ENCODE data around the gene TMEM131L. TPM values are rescaled to one million over a fixed set of nuclear protein-coding genes. Genes with fewer than 3 reads are reported as not detected.
A peak's percentile ranks its signal among the peaks of the same experiment; 100 is the strongest.
"Not testable (repeated sequence)": the region's sequence is repeated elsewhere in the genome, so short reads cannot be mapped to it uniquely, and the experiment has no call there.

TMEM131L gene
- polyA plus RNA-seq (2013, experiment 1 of 2), result 3.8 TPM
- polyA plus RNA-seq (2013, experiment 2 of 2), result 3.5 TPM

DNA sequence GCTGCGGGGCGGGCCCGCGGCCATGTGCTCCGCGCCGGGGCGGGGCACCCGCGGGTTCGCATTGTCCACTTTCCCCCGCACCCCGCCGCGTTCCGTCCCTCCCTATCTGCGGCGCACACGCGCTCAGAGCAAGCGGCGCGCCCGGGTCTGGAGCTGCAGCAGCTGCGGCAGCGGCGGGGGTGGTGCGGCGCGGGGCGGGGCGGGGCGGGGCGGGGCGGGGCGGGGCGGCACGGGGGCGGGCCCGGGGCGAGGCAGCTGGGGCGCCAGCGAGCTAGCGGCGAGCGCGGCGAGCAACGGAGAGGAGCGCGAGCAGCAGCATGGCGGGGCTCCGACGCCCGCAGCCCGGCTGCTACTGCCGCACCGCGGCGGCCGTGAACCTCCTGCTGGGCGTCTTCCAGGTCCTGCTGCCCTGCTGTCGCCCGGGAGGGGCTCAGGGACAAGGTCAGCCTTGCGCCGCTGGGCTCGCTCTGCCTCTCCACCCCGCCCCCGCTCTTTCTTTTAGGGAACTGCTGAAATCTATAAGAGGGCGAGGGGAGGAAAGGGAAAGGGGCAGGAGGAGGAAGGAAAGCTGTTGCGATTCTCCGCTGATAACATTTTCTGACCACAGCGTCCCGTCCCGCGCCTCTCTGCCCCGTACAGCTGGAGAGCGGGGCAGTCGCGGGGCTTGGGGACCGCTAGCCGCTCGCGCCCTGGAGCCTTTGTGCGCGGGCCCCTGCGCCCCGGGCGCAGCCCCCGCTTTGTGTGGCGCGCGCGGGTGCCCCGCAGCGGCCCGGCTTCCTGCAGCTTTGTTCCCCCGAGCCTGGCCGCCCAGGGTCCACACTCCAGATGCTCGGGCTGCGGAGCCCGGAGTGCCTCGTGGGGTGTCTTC, at the start of gene TMEM131L:
Gene TMEM131L, plus strand, starts transcription at position 280 of the 868 bp plus-strand sequence. Its CDS starts 38 bp downstream, at position 318.
- Histone ChIP-seq H3K4ac (ENCODE audit: low read depth in 1 of 2, low read length in 2 of 2) (peak within 1 kb of the TSS in 1 of 2 experiments; percentile 42), H3K27ac (ENCODE audit: low read length, poor library complexity, severe bottlenecking) (no peak within 1 kb of the TSS), H2BK120ac (ENCODE audit: low read depth, low read length) (peak within 1 kb of the TSS; percentile 34), H3K4me1 (ENCODE audit: control insufficient read depth, insufficient read depth, low read depth, low read length) (peaks cover 16% of the 10 kb centered on the region), H3K9me3 (ENCODE audit: control insufficient read depth, low read length) (no peaks in the 10 kb centered on the region), H4K91ac (ENCODE audit: low read length) (peak within 1 kb of the TSS; percentile 50), H3K4me2 (ENCODE audit: low read length, poor library complexity, severe bottlenecking) (peak within 1 kb of the TSS; percentile 81), H3K23ac (ENCODE audit: low read length in 2 of 2) (peak within 1 kb of the TSS in 1 of 2 experiments; percentile 80), H3K18ac (ENCODE audit: low read depth in 1 of 2, low read length in 2 of 2) (peak within 1 kb of the TSS; percentile 43 to 92), H3K9ac (ENCODE audit: low read length) (peak within 1 kb of the TSS; percentile 86), H2BK12ac (ENCODE audit: low read length in 2 of 2) (no peak within 1 kb of the TSS), H3K27me3 (ENCODE audit: control insufficient read depth in 1 of 2, insufficient read depth in 1 of 2, low read length in 2 of 2) (no peaks in the 10 kb centered on the region), H2BK15ac (ENCODE audit: low read depth, poor library complexity, severe bottlenecking) (peak within 1 kb of the TSS; percentile 83), H3K4me3 (ENCODE audit: insufficient read depth in 1 of 2, low read depth in 1 of 2, low read length in 2 of 2) (peak within 1 kb of the TSS; percentile 89 to 96), H3K14ac (ENCODE audit: low read length in 2 of 2) (peak within 1 kb of the TSS in 1 of 2 experiments; percentile 86), H2BK5ac (ENCODE audit: low read depth, low read length, poor library complexity, severe bottlenecking) (no peak within 1 kb of the TSS), H2AK5ac (ENCODE audit: low read length, severe bottlenecking) (no peak within 1 kb of the TSS), H3K36me3 (ENCODE audit: control insufficient read depth in 1 of 2, insufficient read depth in 2 of 2, low read depth in 1 of 2, low read length in 2 of 2) (no peaks in the 10 kb centered on the region), H4K8ac (ENCODE audit: low read length) (peak within 1 kb of the TSS; percentile 69), H3K79me1 (replicated peaks; ENCODE audit: low read length, poor library complexity, severe bottlenecking) (peaks cover 18% of the 10 kb centered on the region), H2AFZ (ENCODE audit: low read depth, low read length) (peak within 1 kb of the TSS; percentile 72)
- 2% methylated on average over 33 of the region's 103 CpGs for WGBS
- DNase-seq, result peak; percentile 71

DNA sequence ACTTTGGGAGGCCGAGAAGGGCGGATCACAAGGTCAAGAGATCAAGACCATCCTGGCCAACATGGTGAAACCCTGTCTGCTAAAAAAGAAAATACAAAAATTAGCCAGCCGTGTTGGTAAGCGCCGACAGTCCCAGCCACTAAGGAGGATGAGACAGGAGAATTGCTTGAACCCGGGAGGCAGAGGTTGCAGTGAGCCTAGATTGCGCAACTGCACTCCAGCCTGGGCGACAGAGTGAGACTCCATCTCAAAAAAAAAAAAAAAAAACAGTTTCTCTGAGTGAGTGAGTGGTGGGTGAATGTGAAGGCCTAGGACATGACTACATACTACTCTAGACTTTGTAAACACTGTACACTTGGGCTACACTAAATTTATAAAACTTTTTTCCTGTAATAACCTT, 49.7 kb upstream of the TMEM131L start:
- not testable (repeated sequence) for H3K18ac ChIP-seq (ENCODE audit: low read depth in 1 of 2, low read length in 2 of 2); H2BK120ac ChIP-seq (ENCODE audit: low read depth, low read length); H3K79me1 ChIP-seq (replicated peaks; ENCODE audit: low read length, poor library complexity, severe bottlenecking); H3K4ac ChIP-seq (ENCODE audit: low read depth in 1 of 2, low read length in 2 of 2); H3K4me2 ChIP-seq (ENCODE audit: low read length, poor library complexity, severe bottlenecking); H3K27ac ChIP-seq (ENCODE audit: low read length, poor library complexity, severe bottlenecking); H4K91ac ChIP-seq (ENCODE audit: low read length); H2BK15ac ChIP-seq (ENCODE audit: low read depth, poor library complexity, severe bottlenecking); H3K4me1 ChIP-seq (ENCODE audit: control insufficient read depth, insufficient read depth, low read depth, low read length); H2BK12ac ChIP-seq (ENCODE audit: low read length in 2 of 2); H3K36me3 ChIP-seq (ENCODE audit: control insufficient read depth in 1 of 2, insufficient read depth in 2 of 2, low read depth in 1 of 2, low read length in 2 of 2); H3K9ac ChIP-seq (ENCODE audit: low read length); H2BK5ac ChIP-seq (ENCODE audit: low read depth, low read length, poor library complexity, severe bottlenecking); H2AFZ ChIP-seq (ENCODE audit: low read depth, low read length); H3K23ac ChIP-seq (ENCODE audit: low read length in 2 of 2); H2AK5ac ChIP-seq (ENCODE audit: low read length, severe bottlenecking); DNase-seq; H4K8ac ChIP-seq (ENCODE audit: low read length); H3K4me3 ChIP-seq (ENCODE audit: insufficient read depth in 1 of 2, low read depth in 1 of 2, low read length in 2 of 2); H3K9me3 ChIP-seq (ENCODE audit: control insufficient read depth, low read length); H3K14ac ChIP-seq (ENCODE audit: low read length in 2 of 2); H3K27me3 ChIP-seq (ENCODE audit: control insufficient read depth in 1 of 2, insufficient read depth in 1 of 2, low read length in 2 of 2)
- WGBS, result 96% methylated on average over 7 of the region's 8 CpGs

- Histone ChIP-seq H2BK15ac (ENCODE audit: low read depth, poor library complexity, severe bottlenecking) (no peak overlapping the region), H2BK5ac (ENCODE audit: low read depth, low read length, poor library complexity, severe bottlenecking) (no peak overlapping the region), H4K91ac (ENCODE audit: low read length) (no peak overlapping the region), H3K14ac (ENCODE audit: low read length in 2 of 2) (no peak overlapping the region), H3K4me2 (ENCODE audit: low read length, poor library complexity, severe bottlenecking) (no peak overlapping the region), H2BK12ac (ENCODE audit: low read length in 2 of 2) (no peak overlapping the region), H3K9ac (ENCODE audit: low read length) (no peak overlapping the region), H3K36me3 (ENCODE audit: control insufficient read depth in 1 of 2, insufficient read depth in 2 of 2, low read depth in 1 of 2, low read length in 2 of 2) (no peaks in the 10 kb centered on the region), H3K23ac (ENCODE audit: low read length in 2 of 2) (no peak overlapping the region), H3K4me3 (ENCODE audit: insufficient read depth in 1 of 2, low read depth in 1 of 2, low read length in 2 of 2) (no peak overlapping the region), H3K27ac (ENCODE audit: low read length, poor library complexity, severe bottlenecking) (no peak overlapping the region), H3K4ac (ENCODE audit: low read depth in 1 of 2, low read length in 2 of 2) (no peak overlapping the region), H3K18ac (ENCODE audit: low read depth in 1 of 2, low read length in 2 of 2) (no peak overlapping the region), H2BK120ac (ENCODE audit: low read depth, low read length) (no peak overlapping the region), H4K8ac (ENCODE audit: low read length) (no peak overlapping the region), H3K79me1 (replicated peaks; ENCODE audit: low read length, poor library complexity, severe bottlenecking) (no peaks in the 10 kb centered on the region), H3K9me3 (ENCODE audit: control insufficient read depth, low read length) (no peaks in the 10 kb centered on the region), H3K4me1 (ENCODE audit: control insufficient read depth, insufficient read depth, low read depth, low read length) (no peaks in the 10 kb centered on the region), H2AFZ (ENCODE audit: low read depth, low read length) (no peak overlapping the region), H2AK5ac (ENCODE audit: low read length, severe bottlenecking) (no peak overlapping the region), H3K27me3 (ENCODE audit: control insufficient read depth in 1 of 2, insufficient read depth in 1 of 2, low read length in 2 of 2) (no peaks in the 10 kb centered on the region)
- peak; percentile 79 for DNase-seq
- 84% methylated on average over 5 of the region's 7 CpGs for WGBS
Observed at GRCh38 chr4:153418121-153418520, 48.0 kb upstream of the TMEM131L start.

DNA sequence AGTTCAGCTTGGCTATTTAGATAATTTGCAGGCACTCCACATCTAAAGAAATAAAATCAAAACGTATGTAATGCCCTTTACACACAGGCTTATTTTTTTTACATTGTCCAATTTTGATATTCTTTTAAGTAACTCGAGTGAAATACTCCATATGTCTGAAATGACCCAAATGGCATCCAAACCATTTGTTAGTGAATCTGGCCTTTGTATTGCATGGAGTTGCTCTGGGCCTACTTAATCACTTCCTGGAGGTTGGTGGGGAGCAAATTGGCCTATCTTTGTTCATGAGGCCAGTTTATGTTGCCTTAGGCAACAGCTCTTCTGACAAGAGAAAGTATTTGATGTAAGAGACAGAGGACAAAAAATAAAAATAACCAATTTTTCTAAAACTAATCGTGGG, 47.6 kb upstream of the TMEM131L start:
- no peak overlapping the region for H2BK15ac ChIP-seq (ENCODE audit: low read depth, poor library complexity, severe bottlenecking)
- no peak overlapping the region for H4K91ac ChIP-seq (ENCODE audit: low read length)
- no peak overlapping the region for H3K14ac ChIP-seq (ENCODE audit: low read length in 2 of 2)
- H2BK5ac ChIP-seq (ENCODE audit: low read depth, low read length, poor library complexity, severe bottlenecking), result no peak overlapping the region
- H3K4me1 ChIP-seq (ENCODE audit: control insufficient read depth, insufficient read depth, low read depth, low read length), result no peaks in the 10 kb centered on the region
- H2BK12ac ChIP-seq (ENCODE audit: low read length in 2 of 2), result no peak overlapping the region
- H3K9me3 ChIP-seq (ENCODE audit: control insufficient read depth, low read length), result no peaks in the 10 kb centered on the region
- H4K8ac ChIP-seq (ENCODE audit: low read length), result no peak overlapping the region
- H3K18ac ChIP-seq (ENCODE audit: low read depth in 1 of 2, low read length in 2 of 2), result no peak overlapping the region
- no peak overlapping the region for H2AFZ ChIP-seq (ENCODE audit: low read depth, low read length)
- no peaks in the 10 kb centered on the region for H3K36me3 ChIP-seq (ENCODE audit: control insufficient read depth in 1 of 2, insufficient read depth in 2 of 2, low read depth in 1 of 2, low read length in 2 of 2)
- no peak overlapping the region for H2AK5ac ChIP-seq (ENCODE audit: low read length, severe bottlenecking)
- no peak overlapping the region for H3K4ac ChIP-seq (ENCODE audit: low read depth in 1 of 2, low read length in 2 of 2)
- no peak overlapping the region for H2BK120ac ChIP-seq (ENCODE audit: low read depth, low read length)
- H3K4me2 ChIP-seq (ENCODE audit: low read length, poor library complexity, severe bottlenecking), result no peak overlapping the region
- H3K27ac ChIP-seq (ENCODE audit: low read length, poor library complexity, severe bottlenecking), result no peak overlapping the region
- no peaks in the 10 kb centered on the region for H3K27me3 ChIP-seq (ENCODE audit: control insufficient read depth in 1 of 2, insufficient read depth in 1 of 2, low read length in 2 of 2)
- H3K23ac ChIP-seq (ENCODE audit: low read length in 2 of 2), result no peak overlapping the region
- 78% methylated on average over 2 of the region's 3 CpGs for WGBS
- no peaks in the 10 kb centered on the region for H3K79me1 ChIP-seq (replicated peaks; ENCODE audit: low read length, poor library complexity, severe bottlenecking)
- H3K9ac ChIP-seq (ENCODE audit: low read length), result no peak overlapping the region
- no peak for DNase-seq
- H3K4me3 ChIP-seq (ENCODE audit: insufficient read depth in 1 of 2, low read depth in 1 of 2, low read length in 2 of 2), result no peak overlapping the region
